GM19240 (cell line): Measurements from ENCODE around the gene SOX18.
"Not testable (repeated sequence)": the region's sequence is repeated elsewhere in the genome, so short reads cannot be mapped to it uniquely, and the experiment has no call there.

ENCODE experiments used
- DNase-seq: peaks from one replicate; pipeline ENCODE4 v3.0.0; 2011; ENCODE audit warnings: low spot score; ENCODE audit not compliant: insufficient read length

Gene SOX18

GRCh38 chr20:64049060-64049877 lies at the start of gene SOX18:
TSS of gene SOX18 (minus strand) at chr20:64049639. CDS start at chr20:64049516, 123 bp downstream.
- no peak for DNase-seq

GRCh38 chr20:64098471-64099013 lies 49.1 kb upstream of the SOX18 start:
- DNase-seq, result no peak

GRCh38 chr20:64096535-64096934 lies 47.1 kb upstream of the SOX18 start:
- DNase-seq, result no peak

GRCh38 chr20:64095927-64096326 lies 46.5 kb upstream of the SOX18 start:
- DNase-seq, result no peak

- DNase-seq, result no peak
Observed at GRCh38 chr20:64095455-64095854, 46.0 kb upstream of the SOX18 start.

- no peak for DNase-seq
Observed at GRCh38 chr20:64093013-64093503, 43.6 kb upstream of the SOX18 start.

GRCh38 chr20:64092258-64093012 lies 43.0 kb upstream of the SOX18 start:
- DNase-seq, result no peak

- no peak for DNase-seq
Observed at GRCh38 chr20:64091770-64092169, 42.3 kb upstream of the SOX18 start.

GRCh38 chr20:64091340-64091739 lies 41.9 kb upstream of the SOX18 start:
- DNase-seq, result no peak

- DNase-seq, result no peak
Observed at GRCh38 chr20:64090165-64090564, 40.7 kb upstream of the SOX18 start.

- not testable (repeated sequence) for DNase-seq
Observed at GRCh38 chr20:64088586-64088985, 39.1 kb upstream of the SOX18 start.

- DNase-seq, result not testable (repeated sequence)
Observed at GRCh38 chr20:64087226-64087825, 37.9 kb upstream of the SOX18 start.

- no peak for DNase-seq
Observed at GRCh38 chr20:64086801-64087200, 37.4 kb upstream of the SOX18 start.

GRCh38 chr20:64084685-64085152 lies 35.3 kb upstream of the SOX18 start:
- no peak for DNase-seq

GRCh38 chr20:64083804-64084684 lies 34.6 kb upstream of the SOX18 start, which contains the start of gene LKAAEAR1:
TSS of gene LKAAEAR1 (minus strand) at chr20:64084398. CDS start at chr20:64084219, 179 bp downstream.
- DNase-seq, result no peak

GRCh38 chr20:64083378-64083803 lies 34.0 kb upstream of the SOX18 start:
- peak; percentile 53 for DNase-seq

- no peak for DNase-seq
Observed at GRCh38 chr20:64082820-64083377, 33.5 kb upstream of the SOX18 start.

- no peak for DNase-seq
Observed at GRCh38 chr20:64082126-64082731, 32.8 kb upstream of the SOX18 start.

GRCh38 chr20:64081624-64081964 lies 32.2 kb upstream of the SOX18 start:
- DNase-seq, result no peak
